Thyroid gland (tissue), 4 donors: ENCODE results near the gene PADI3. TPM values are rescaled to one million over a fixed set of nuclear protein-coding genes. Genes with fewer than 3 reads are reported as not detected.

Experiments
- DNase-seq, 2 donors: peaks; one replicate each; pipeline ENCODE4 v3.0.0-alpha.2; 2019
- H3K27ac ChIP-seq, 3 donors: fragments of 200-600 bp; sonication (generic); 1 replicate in 2 of 3; 2 replicates in 1 of 3; pipeline ENCODE4 v1.5.1; 2016 to 2019; ENCODE audit warnings: mild to moderate bottlenecking in 1 of 3, moderate library complexity in 1 of 3
- H3K27me3 ChIP-seq: fragments of 200-600 bp; sonication (generic); one replicate; pipeline ENCODE4 v1.5.1; 2019
- H3K36me3 ChIP-seq, 2 donors: fragments of 200-600 bp; sonication (generic); one replicate each; pipeline ENCODE4 v1.5.1; 2016 to 2019
- H3K4me1 ChIP-seq, 2 donors: fragments of 200-600 bp; sonication (generic); one replicate each; pipeline ENCODE4 v1.5.1; 2017 to 2019
- H3K4me3 ChIP-seq, 3 donors: fragments of 200-600 bp; sonication (generic); replicated peaks in 1 of 3; 1 replicate in 2 of 3; 2 replicates in 1 of 3; pipeline ENCODE4 v1.5.1; 2016; ENCODE audit warnings: mild to moderate bottlenecking in 1 of 3
- H3K9me3 ChIP-seq: fragments of 200-600 bp; sonication (generic); one replicate; pipeline ENCODE4 v1.5.1; 2017
- POLR2A ChIP-seq, 2 donors: fragments of 450-650 bp; IDR thresholded peaks; one replicate each; pipeline ENCODE4 v1.6.1; 2017; ENCODE audit warnings: antibody characterized with exemption in 2 of 2, mild to moderate bottlenecking in 2 of 2, moderate library complexity in 1 of 2
- WGBS, 2 donors: methylation state at CpG; one replicate each; pipeline ENCODE4 v1.1.5; 2017; 5-methylcytosine and 5-hydroxymethylcytosine counted together
- intact Hi-C: fragments of 100-400 bp; cut with DNase I; formaldehyde crosslinking; loops from one replicate; pipeline ENCODE4 v1.15.1; 2023
- total RNA-seq, 4 donors: library from RNA; depleted of rRNA; stranded (reverse); fragments of >200 nt; gene quantifications; one replicate each; pipeline ENCODE4 v1.2.3, GENCODE V29; 2016
- TF ChIP-seq, protein P1 (sequence below), 6 experiments: fragments of 200-600 bp in 3 of 6; fragments of 450-650 bp in 3 of 6; sonication (generic) in 3 of 6; IDR thresholded peaks; one replicate each; pipeline ENCODE4 v1.5.1; 2016 to 2019; ENCODE audit warnings: antibody characterized with exemption in 6 of 6, mild to moderate bottlenecking in 2 of 6, inconsistent platforms in 1 of 6, moderate library complexity in 1 of 6

The PADI3 gene
- total RNA-seq, 4 donors from 2014 or later: not detected

DNA sequence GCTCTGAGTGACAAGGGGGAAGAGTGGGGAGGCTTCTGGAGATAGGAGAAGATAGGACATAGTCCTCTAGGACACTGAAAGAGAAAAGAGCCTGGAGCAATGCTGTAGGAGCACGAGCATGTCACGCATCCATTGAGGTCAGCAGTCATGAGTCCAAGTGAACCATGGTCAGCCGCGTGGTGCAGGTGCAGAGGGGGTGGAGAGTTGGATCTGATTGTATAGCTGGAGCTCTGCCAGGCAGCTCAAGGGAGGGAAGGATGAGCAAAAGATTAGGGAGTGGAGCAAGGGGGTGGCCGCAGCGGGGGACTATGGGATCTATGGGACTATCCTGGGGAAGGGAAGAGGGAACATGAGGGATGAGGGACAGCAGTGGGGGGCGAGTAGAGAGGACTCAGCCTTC is 30.0 kb upstream of the PADI3 start:
- no peak for DNase-seq
- TF ChIP-seq, protein P1, sequence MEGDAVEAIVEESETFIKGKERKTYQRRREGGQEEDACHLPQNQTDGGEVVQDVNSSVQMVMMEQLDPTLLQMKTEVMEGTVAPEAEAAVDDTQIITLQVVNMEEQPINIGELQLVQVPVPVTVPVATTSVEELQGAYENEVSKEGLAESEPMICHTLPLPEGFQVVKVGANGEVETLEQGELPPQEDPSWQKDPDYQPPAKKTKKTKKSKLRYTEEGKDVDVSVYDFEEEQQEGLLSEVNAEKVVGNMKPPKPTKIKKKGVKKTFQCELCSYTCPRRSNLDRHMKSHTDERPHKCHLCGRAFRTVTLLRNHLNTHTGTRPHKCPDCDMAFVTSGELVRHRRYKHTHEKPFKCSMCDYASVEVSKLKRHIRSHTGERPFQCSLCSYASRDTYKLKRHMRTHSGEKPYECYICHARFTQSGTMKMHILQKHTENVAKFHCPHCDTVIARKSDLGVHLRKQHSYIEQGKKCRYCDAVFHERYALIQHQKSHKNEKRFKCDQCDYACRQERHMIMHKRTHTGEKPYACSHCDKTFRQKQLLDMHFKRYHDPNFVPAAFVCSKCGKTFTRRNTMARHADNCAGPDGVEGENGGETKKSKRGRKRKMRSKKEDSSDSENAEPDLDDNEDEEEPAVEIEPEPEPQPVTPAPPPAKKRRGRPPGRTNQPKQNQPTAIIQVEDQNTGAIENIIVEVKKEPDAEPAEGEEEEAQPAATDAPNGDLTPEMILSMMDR (IDR thresholded peaks at IDR 0.05): no peak
- no peak for TF ChIP-seq POLR2A (IDR thresholded peaks at IDR 0.05)
- Histone ChIP-seq H3K27ac (no peak overlapping the region), H3K4me3 (no peak overlapping the region), H3K27me3 (no peaks in the 10 kb centered on the region), H3K4me1 (no peaks in the 10 kb centered on the region), H3K9me3 (no peaks in the 10 kb centered on the region), H3K36me3 (no peaks in the 10 kb centered on the region)
- WGBS, 2 donors: 69 to 74% methylated on average over 7 of the region's 7 CpGs
- intact Hi-C loops: no loop called here

GRCh38 chr1:17220287-17220686 is 28.6 kb upstream of the PADI3 start:
- Histone ChIP-seq H3K27ac (no peak overlapping the region), H3K27me3 (no peaks in the 10 kb centered on the region)
- 84 to 93% methylated on average over 3 of the region's 3 CpGs for WGBS, 2 donors

DNA sequence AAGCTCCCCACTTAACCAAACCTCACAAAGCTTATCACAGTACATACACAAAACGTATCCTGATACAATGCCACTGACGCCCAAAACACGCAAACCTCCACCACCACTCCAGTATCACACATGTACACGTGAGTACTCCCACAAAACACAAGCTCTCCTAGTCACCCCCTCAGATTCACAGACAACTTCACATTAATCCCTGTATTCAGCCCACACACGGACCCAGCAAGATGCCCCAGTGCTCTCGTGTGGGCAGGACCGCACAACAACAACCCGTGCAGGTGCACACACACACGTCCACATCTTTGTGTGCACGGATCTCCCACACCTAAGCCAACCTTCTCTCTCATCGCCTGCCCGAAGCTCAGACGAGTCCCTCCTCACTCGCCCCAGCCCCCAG is 26.3 kb upstream of the PADI3 start:
- Histone ChIP-seq H3K27me3 (no peaks in the 10 kb centered on the region), H3K4me3 (no peak overlapping the region), H3K4me1 (peaks cover 1 to 15% of the 10 kb centered on the region in 2 donors), H3K27ac (no peak overlapping the region), H3K9me3 (no peaks in the 10 kb centered on the region), H3K36me3 (no peaks in the 10 kb centered on the region)
- 88 to 90% methylated on average over 14 of the region's 14 CpGs for WGBS, 2 donors
- no peak for TF ChIP-seq POLR2A (IDR thresholded peaks at IDR 0.05)
- TF ChIP-seq, protein P1 (IDR thresholded peaks at IDR 0.05): no peak
- DNase-seq: no peak
- intact Hi-C loops: no loop called here

More at GRCh38 chr1:17220287-17220686, 28.6 kb upstream of the PADI3 start:
- DNase-seq: no peak
- intact Hi-C loops: no loop called here
- no peaks in the 10 kb centered on the region for H3K9me3 ChIP-seq
- H3K4me3 ChIP-seq: no peak overlapping the region
- TF ChIP-seq, protein P1 (IDR thresholded peaks at IDR 0.05): no peak
- TF ChIP-seq POLR2A (IDR thresholded peaks at IDR 0.05): no peak
- no peaks in the 10 kb centered on the region for H3K36me3 ChIP-seq
- no peaks in the 10 kb centered on the region for H3K4me1 ChIP-seq

DNA sequence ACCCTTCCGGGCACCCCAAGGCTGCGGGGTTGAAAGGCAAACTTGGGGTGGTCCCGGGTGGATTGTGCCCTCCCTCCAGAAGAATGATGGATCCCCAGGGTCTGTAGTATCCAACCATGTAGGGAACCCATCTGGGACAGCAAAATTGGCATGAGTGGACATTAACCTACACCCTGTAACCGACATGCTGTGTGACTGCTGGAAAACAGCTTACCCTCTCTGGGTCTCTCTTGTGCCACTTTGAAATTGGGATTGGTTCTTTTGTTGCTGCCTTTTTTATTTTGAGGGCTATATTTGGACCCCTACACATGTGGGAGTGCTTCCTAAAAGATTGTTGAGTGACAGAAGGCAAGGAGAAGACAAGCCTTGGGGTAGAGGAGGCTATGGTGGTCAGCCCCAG is 24.5 kb upstream of the PADI3 start:
- DNase-seq: no peak

GRCh38 chr1:17225140-17225539 is 23.8 kb upstream of the PADI3 start:
- WGBS, 2 donors: 64 to 82% methylated on average over 5 of the region's 6 CpGs
- H3K9me3 ChIP-seq: no peaks in the 10 kb centered on the region
- no peak overlapping the region for H3K27ac ChIP-seq
- intact Hi-C loops: no loop called here
- H3K27me3 ChIP-seq: no peaks in the 10 kb centered on the region
- DNase-seq: no peak
- peaks cover 4 to 27% of the 10 kb centered on the region in 2 donors for H3K4me1 ChIP-seq
- TF ChIP-seq, protein P1 (IDR thresholded peaks at IDR 0.05): no peak
- TF ChIP-seq POLR2A (IDR thresholded peaks at IDR 0.05): no peak
- no peak overlapping the region for H3K4me3 ChIP-seq
- no peaks in the 10 kb centered on the region for H3K36me3 ChIP-seq

More for the DNA sequence above, 24.5 kb upstream of the PADI3 start:
- WGBS, 2 donors: 90 to 98% methylated on average over 4 of the region's 4 CpGs
- Histone ChIP-seq H3K27ac (no peak overlapping the region), H3K4me3 (no peak overlapping the region), H3K27me3 (no peaks in the 10 kb centered on the region), H3K36me3 (no peaks in the 10 kb centered on the region), H3K4me1 (peaks cover 4 to 25% of the 10 kb centered on the region in 2 donors), H3K9me3 (no peaks in the 10 kb centered on the region)
- TF ChIP-seq POLR2A (IDR thresholded peaks at IDR 0.05): no peak
- TF ChIP-seq, protein P1 (IDR thresholded peaks at IDR 0.05): no peak
- intact Hi-C loops: no loop called here
